Putamen (tissue), 1 donor: ENCODE data around the gene MOSMO.
"Not testable (repeated sequence)": the region's sequence is repeated elsewhere in the genome, so short reads cannot be mapped to it uniquely, and the experiment has no call there.

Experiments used
- DNase-seq: peaks from one replicate; pipeline ENCODE4 v3.0.0-alpha.2; 2016; ENCODE audit warnings: low spot score

The MOSMO gene

GRCh38 chr16:22093996-22094395 lies 86.1 kb downstream of the MOSMO start:
- no peak for DNase-seq

GRCh38 chr16:22098405-22099255 lies 90.7 kb downstream of the MOSMO start:
- DNase-seq, result no peak

- no peak for DNase-seq
Measured at GRCh38 chr16:22099256-22099975, 91.5 kb downstream of the MOSMO start.

GRCh38 chr16:22103441-22103840 lies 95.5 kb downstream of the MOSMO start:
- no peak for DNase-seq

- no peak for DNase-seq
Measured at GRCh38 chr16:22109258-22109898, 101.5 kb downstream of the MOSMO start.

GRCh38 chr16:22111629-22112028 lies 103.7 kb downstream of the MOSMO start:
- DNase-seq, result not testable (repeated sequence)

- no peak for DNase-seq
Measured at GRCh38 chr16:22116095-22116700, 108.3 kb downstream of the MOSMO start.

GRCh38 chr16:22117609-22118008 lies 109.7 kb downstream of the MOSMO start:
- DNase-seq, result no peak

GRCh38 chr16:22120440-22120839 lies 112.5 kb downstream of the MOSMO start:
- no peak for DNase-seq

- DNase-seq, result no peak
Measured at GRCh38 chr16:22122239-22122638, 114.3 kb downstream of the MOSMO start.

- no peak for DNase-seq
Measured at GRCh38 chr16:22123146-22123545, 115.2 kb downstream of the MOSMO start.

GRCh38 chr16:22123759-22124490 lies 116.0 kb downstream of the MOSMO start:
- no peak for DNase-seq

GRCh38 chr16:22124583-22125284 lies 116.8 kb downstream of the MOSMO start:
- no peak for DNase-seq

GRCh38 chr16:22126037-22126558 lies 118.2 kb downstream of the MOSMO start:
- no peak for DNase-seq

- DNase-seq, result not testable (repeated sequence)
Measured at GRCh38 chr16:22128537-22128936, 120.6 kb downstream of the MOSMO start.

GRCh38 chr16:22130528-22130927 lies 122.6 kb downstream of the MOSMO start:
- DNase-seq, result no peak

GRCh38 chr16:22132801-22133200 lies 124.9 kb downstream of the MOSMO start:
- no peak for DNase-seq
